GM19193 (cell line): ENCODE data around the gene GDPD2.

Experiments
- POLR2A ChIP-seq: IDR thresholded peaks from 4 replicates; pipeline ENCODE4 v1.6.1; 2011; ENCODE audit not compliant: insufficient read depth, insufficient read length; ENCODE audit errors: extremely low read depth

The GDPD2 gene

DNA sequence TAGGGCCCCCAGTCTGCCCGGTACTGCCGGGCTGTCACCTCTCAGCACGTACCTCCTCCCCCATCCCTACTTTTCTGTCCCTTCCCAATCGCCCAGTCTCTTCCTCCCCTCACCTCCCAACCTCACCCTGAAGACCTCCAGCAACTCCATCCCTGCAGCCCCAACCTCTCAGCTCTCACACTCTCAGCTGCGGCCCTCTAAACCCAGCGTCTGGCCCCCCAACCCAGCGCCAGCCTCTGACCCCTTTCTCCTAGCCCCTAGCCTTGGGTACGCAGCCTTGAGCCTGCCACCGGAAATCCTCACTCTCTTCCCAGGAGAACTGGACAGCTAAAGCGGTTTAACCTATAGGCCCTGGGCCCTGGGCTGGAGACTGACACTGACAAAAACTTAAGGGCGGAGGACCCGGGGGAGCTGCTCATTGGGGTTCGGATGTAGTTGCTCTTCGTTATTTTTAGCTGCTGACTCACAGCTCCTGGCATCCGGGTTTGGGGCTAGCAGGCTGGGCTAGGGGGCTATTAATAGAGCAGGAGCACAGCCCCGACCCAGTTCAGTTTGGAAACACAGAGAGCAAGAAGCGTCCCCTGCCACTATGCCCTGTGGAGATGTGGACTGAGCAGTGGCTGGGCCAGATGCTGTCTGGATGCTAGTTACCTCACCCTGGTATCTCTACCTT lies 11.9 kb downstream of the GDPD2 start:
- TF ChIP-seq POLR2A: no peak

- no peak for TF ChIP-seq POLR2A
Measured at GRCh38 chrX:70436343-70436742, 13.2 kb downstream of the GDPD2 start.

DNA sequence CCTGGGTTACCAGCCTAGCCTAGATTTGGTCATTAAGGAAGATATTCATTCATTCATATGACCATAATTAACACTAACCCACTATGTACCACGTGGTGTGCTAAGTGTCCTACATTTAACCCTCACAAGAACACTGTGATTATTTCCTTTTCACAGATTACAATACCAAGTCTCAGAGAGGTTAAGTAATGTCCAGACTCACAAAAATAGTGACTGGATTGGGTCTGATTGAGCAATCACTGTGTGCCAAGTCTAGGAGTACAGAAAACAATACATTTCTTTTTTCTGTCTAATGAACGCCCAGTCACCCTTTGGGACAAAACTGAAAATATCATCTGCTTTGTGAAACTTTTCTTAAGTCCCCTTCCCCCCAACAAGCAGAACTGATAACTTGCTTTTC lies 13.9 kb downstream of the GDPD2 start:
- no peak for TF ChIP-seq POLR2A

- no peak for TF ChIP-seq POLR2A
Measured at GRCh38 chrX:70437921-70438665, 15.0 kb downstream of the GDPD2 start.

GRCh38 chrX:70439016-70439415 lies 15.9 kb downstream of the GDPD2 start:
- no peak for TF ChIP-seq POLR2A

- TF ChIP-seq POLR2A: no peak
Measured at GRCh38 chrX:70442224-70442623, 19.1 kb downstream of the GDPD2 start.

- TF ChIP-seq POLR2A: no peak
Measured at GRCh38 chrX:70444326-70444945, 21.3 kb downstream of the GDPD2 start, which contains the start of gene DLG3. Gene DLG3 (plus strand): TSS chrX:70444835. CDS start chrX:70445202, 367 bp downstream.

DNA sequence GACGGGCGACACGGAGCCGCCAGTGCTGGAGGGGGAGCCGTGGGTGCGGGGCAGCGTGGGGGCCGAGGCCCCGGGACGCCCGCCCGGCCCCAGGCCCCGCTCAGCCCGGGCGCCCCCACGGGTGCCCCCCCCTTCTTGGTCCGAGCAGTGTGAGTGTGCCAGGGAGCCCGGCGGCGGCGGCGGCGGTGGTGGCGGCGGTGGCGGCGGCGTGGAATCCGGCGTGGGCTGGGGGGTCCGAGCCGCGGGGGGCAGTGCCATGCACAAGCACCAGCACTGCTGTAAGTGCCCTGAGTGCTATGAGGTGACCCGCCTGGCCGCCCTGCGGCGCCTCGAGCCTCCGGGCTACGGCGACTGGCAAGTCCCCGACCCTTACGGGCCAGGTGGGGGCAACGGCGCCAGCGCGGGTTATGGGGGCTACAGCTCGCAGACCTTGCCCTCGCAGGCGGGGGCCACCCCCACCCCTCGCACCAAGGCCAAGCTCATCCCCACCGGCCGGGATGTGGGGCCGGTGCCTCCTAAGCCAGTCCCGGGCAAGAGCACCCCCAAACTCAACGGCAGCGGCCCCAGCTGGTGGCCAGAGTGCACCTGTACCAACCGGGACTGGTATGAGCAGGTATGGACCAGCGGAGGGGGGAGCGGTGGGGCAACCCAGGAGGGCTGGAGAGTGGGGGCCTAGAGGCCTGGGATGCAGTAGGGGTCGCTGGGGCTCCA lies 22.0 kb downstream of the GDPD2 start:
- TF ChIP-seq POLR2A: no peak

DNA sequence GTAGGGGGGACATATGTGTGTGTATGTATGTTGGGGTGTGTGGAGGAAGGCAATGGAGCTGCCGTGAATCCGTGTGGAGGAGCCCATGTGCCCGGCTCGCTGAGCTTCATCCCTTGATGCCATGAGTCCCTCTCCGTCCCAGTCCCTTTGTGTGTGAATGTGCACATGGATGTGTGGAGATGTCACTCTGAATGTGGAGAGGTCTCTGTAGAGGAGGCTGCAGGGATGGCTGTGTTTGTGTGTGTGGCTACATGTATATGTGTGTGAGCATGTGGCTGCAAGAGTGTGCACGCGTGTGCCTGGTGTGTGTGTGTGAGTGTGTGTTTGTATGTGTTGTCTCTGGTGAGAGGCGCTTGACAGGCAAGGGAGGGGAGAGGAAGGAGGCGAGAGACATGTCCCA lies 22.8 kb downstream of the GDPD2 start:
- TF ChIP-seq POLR2A: no peak

DNA sequence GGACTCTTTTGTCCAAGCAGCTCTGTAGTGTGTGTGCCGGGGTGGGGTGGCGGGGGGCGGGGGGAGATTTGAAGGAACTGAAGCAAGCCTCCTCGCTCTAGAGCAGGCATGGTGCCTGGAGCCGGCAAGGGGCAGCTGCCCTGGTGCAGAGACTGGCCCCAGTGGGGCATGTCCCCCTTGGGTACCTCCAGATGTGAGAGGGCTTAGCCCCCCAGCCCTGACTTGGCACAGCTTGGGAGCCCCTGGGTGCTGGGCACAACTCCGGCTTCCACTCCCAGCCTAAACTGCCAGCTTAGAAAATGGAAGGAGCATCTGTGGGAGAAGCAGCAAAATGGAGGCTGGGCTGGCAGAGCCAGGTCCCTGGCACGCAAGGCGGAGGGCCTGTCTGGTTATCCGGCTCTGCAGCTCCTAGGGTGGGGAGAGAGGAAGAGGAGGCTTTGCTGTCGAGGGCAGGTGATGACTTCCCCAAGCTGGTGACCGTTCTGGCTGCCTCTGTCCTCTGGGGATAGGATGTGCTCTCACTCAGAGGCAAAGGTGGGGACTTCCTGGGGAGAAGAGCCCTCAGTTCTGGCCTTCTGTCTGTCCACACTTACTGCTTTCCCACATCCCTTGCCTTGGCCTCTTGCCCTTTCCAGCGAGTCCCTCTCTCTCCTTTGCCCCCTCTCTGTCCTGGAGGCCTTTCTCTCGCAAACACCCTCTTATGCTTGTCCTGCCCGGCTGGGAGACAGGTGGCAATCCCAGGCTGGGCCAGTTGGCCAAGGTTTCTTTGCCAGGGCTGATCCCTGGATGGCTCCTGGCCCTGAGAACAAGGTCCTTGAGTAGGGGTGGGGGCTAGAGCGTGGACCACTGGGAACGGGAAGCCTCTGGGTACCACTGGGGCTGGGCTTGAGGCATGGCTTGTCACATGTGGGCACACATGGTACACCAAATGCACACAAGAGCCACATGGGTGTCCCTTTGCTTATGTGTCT lies 23.6 kb downstream of the GDPD2 start:
- TF ChIP-seq POLR2A: no peak

DNA sequence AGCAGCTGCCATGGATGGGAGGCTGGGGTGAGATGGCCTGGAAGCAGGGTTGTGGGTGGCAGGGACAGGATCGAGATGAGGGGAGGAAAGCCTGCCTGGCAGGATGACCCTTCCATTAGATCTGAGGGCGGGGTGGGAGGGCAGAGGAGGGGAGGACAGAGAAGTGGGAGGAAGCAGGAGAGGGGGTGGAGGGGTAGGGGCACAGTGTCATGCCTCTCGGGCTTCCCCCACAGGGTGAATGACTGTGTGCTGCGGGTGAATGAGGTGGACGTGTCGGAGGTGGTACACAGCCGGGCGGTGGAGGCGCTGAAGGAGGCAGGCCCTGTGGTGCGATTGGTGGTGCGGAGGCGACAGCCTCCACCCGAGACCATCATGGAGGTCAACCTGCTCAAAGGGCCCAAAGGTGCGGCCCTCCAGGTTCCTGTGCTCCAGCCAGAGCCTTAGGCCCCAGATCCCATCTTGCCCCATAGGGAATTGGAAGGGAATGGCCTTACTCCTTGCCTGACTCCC lies 26.4 kb downstream of the GDPD2 start:
- TF ChIP-seq POLR2A: no peak

GRCh38 chrX:70452143-70452733 lies 29.1 kb downstream of the GDPD2 start:
- TF ChIP-seq POLR2A: no peak

- TF ChIP-seq POLR2A: no peak
Measured at GRCh38 chrX:70453024-70453618, 30.0 kb downstream of the GDPD2 start.

DNA sequence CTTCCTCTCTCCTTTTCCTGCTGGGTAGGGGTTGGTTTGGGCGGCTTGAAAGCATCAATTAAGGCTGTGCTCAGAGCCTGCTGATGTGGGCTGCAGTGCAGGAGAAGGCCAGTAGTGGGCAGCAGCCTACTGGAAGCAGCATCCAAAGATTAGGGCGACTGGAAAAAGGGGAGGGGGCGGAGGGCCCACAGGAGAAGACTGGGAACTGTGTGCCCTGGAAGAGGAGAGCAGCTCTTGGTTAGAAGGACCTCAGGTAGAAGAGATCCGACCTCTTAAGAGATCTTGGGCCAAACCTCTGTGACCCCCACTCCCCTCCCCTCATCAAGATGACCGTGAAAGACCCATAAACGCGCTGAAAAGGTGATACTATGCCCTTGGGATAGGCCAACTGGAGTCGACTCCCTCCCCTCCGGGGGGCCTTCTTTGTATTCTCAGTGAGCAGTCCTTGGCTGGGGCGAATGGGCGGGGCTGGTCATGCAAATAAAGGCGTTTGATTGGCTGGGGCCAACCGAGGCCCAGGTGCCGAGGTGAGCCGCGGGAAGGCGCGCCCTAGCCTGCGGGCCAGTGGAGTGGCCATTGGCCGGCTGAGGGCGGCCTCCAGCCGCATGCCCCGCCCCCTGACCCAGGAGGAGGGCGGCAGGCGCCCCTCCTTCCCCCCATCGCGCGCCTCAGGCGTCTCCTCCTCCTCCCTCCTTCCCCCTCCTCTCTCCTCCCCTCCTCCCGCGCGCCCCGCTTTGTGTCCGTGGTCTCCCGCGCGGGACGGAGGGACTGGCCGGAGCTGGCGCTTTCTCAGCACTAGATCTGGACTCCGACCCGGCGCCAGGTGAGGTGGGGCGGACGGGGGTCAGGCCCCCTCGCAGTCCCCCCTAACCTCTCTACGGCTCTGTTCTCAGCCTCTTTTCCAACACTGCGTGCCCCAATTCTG lies 31.6 kb downstream of the GDPD2 start:
- TF ChIP-seq POLR2A: peak; percentile 28
